HG03103 (cell line): ENCODE measurements around the gene PMM2.
"Not testable (repeated sequence)": the region's sequence is repeated elsewhere in the genome, so short reads cannot be mapped to it uniquely, and the experiment has no call there.

Experiments
- ATAC-seq: cut with Tn5 transposase; IDR thresholded peaks from one replicate; pipeline ENCODE4 v1.9.1; 2021; ENCODE audit warnings: low read depth; ENCODE audit not compliant: unreplicated experiment

Gene PMM2

DNA sequence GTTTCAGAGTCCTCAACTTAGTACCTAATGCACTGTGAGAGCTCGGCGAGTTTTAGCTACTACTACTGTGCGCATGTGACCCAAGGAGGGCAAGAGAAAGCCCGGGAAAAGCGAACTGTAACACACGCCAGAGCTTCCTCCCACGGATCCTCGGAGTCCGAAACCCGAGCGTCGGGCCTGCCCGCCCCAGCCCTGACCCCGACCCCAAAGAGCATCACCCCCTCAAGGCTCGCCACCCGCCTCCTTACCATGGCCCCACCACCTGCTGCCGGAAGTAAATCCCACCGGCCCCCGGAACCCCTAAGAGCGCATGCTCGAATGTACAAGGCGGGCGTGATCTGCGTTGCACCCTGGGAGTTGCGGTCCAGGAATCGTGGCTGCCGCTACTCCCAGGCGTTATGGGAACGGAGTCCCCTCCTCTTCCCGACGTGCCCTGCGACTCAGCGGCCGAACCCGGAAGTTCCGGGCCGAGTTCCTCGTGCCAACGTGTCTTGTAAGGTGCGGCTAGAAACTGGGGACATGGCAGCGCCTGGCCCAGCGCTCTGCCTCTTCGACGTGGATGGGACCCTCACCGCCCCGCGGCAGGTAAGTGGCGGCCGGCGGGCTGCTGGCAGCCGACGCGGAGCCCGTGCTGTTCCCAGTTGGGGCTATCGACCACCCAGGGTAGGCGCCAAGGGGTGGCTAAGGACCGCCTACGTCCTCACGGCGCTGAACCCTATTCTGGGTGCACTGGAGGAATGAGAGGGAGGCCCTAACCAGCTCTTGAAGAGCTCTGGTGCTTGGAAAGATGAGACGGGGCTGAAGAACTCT lies at the start of gene PMM2, which contains the start of gene TMEM186:
PMM2 (plus strand) TSS at position 476 of the 810 bp plus-strand sequence; CDS start at position 520, 44 bp downstream.
TMEM186 (minus strand) TSS at position 276 of the 810 bp plus-strand sequence; CDS start at position 251, 25 bp downstream.
- ATAC-seq = peak; percentile 87

GRCh38 chr16:8748944-8749343 lies 48.7 kb upstream of the PMM2 start:
- ATAC-seq = not testable (repeated sequence)

GRCh38 chr16:8751481-8752311 lies 45.9 kb upstream of the PMM2 start:
- no peak for ATAC-seq

DNA sequence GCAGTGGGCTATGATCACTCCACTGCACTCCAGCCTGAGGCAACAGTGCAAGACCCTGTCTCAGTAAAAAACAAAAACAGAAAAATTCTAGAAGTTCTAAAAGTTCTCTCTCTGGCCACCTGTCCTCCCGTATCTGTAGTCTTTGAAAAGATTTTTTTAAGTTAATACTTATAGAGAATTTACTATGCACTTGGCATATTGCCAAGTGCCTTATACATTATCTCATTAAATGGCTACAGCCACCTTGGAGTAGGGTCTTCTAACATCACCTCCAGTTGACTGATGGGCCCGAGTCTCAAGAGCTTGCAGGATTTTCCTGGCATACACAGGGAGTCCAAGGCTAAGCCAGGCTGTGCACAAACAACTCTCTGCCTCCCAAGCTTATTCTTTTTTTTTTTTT lies 44.9 kb upstream of the PMM2 start:
- ATAC-seq = no peak

DNA sequence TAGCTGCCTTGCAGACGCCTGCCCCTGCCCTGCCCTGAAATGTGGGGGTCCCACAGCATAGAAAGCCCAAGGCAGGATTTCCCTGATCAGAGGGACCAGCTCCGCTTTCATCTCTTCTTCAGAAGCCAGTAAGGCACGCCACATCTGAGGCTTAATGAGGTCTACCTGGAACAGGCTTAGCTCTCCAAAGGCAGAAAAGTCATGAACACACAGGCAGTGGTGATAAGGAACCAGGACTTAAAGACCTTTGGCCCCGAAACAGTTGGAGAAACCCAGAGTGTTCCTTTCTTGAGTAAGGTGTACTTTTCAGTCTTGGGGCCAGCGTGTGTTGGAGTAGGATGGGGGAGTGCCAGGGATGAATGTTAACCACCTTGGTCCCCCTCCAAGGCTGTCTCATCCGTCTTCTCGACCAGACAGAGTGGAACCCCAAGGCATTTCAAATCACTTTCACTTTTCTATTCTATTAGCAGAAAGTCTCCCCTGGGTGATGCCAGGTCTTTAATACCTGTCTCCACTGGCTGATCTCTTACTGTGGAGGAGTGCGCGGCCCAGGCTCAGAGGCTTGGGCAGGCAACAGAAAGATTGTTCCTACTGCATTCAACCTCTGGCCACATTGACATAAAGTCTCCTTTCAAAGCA lies 44.1 kb upstream of the PMM2 start:
- no peak for ATAC-seq

GRCh38 chr16:8756755-8757154 lies 40.9 kb upstream of the PMM2 start:
- ATAC-seq = no peak

- no peak for ATAC-seq
Measured at GRCh38 chr16:8758022-8758421, 39.6 kb upstream of the PMM2 start.

DNA sequence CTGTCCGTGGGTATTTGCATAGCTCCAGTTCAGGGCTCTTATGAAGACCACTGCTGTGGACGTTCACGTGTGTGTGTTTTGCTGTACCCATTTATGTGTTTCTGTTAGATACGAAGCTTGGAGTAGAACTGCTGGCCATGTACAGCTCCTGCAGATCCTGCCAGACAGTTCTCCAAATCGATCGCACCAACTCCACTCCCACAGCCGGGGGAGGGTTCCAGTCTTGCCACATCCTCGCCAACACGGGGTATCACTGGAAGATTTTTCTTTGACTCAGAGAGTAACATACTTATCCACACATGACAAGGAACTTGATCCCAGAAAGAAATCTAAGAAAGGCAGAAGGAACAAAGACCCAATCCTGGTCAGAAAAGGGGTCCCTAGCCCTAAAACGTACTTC lies 37.6 kb upstream of the PMM2 start:
- ATAC-seq = no peak

GRCh38 chr16:8761078-8761477 lies 36.6 kb upstream of the PMM2 start:
- ATAC-seq = no peak

GRCh38 chr16:8762254-8762653 lies 35.4 kb upstream of the PMM2 start:
- no peak for ATAC-seq

DNA sequence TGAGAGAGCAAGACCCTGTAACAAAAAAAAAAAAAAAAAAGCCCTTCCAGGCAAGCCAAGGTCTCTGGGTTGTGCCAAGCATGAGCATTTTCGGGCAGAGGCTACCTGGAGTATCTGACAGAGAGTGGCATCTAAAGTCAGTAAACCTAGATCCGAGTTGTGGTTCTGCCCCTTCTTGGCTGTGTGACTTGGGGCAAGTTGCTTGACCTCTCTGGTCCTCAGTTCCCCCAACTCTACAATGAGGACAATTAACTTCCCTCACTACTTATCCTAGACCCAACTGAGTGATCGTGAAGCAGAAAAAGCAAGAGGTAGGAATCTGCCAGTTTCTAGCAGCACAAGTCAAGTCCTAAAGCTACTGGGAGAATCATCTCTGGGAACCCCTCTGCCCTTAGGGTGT lies 34.6 kb upstream of the PMM2 start:
- ATAC-seq = no peak

DNA sequence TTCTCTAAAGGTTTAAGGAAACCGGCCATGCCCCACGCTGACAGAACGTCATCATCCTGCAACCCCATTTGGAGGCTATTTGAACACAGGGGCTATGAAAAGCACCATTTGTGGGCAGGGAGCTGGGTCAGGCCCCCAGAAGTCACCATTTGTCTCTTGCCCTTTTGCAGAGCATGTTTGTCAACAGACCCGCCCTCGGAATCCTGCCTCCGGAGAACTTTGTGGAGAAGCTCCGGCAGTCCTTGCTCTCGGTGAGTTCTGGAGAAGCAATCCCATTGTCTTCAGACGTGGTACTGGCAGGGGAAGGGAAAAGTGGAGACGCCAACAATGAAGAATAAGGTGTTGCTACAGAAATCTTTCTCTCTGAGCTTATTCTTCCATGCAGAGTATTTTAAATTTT lies 33.7 kb upstream of the PMM2 start:
- ATAC-seq = no peak

DNA sequence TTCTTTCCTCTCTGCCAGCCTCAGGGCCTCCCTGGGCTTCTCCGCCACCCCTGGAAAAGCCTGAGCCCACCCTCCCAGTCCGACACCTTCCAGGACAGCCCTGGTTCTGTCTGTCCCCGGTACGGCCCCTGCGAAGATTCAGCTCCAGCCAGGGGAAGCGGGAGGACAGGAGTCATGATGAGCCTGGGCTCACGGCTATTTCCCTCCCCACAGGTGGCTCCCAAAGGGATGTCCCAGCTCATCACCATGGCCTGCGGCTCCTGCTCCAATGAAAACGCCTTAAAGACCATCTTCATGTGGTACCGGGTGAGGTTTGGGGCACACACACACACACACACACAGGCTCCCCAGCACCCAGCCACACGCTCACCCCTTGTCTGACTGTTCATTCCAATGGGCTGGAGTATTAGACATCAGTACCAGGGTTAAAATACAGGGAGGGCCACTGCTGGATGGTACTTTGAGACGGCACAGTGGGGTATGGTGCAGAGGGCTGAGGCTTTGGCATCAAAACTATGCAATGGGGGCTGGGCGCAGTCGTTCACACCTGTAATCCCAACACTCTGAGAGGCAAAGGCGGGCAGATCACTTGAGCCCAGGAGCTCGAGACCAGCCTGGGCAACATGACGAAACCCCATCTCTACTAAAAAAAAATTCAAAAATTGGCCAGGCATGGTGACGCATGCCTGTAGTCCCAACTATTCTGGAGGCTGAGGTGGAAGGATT lies 33.0 kb upstream of the PMM2 start:
- no peak for ATAC-seq

DNA sequence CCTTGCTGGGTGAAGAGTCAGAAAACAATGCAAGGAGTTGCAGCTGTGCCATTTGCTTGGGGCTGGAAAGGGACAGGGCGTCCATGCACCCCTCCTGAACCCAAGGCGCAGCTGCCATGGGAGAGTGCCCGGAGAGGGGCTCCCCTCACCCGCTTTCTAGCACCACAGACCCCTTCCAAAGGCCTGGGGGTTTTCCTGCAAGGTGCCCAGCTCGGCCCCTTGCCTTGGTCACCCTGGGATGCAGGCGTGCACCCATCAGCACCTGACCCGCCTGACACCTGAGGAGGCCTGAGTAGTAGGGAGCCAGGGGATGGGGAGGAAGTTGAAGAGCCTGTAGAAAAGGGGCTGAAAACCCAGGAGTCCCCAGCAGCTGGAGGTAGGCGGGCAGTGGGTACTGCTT lies 30.5 kb upstream of the PMM2 start:
- no peak for ATAC-seq

DNA sequence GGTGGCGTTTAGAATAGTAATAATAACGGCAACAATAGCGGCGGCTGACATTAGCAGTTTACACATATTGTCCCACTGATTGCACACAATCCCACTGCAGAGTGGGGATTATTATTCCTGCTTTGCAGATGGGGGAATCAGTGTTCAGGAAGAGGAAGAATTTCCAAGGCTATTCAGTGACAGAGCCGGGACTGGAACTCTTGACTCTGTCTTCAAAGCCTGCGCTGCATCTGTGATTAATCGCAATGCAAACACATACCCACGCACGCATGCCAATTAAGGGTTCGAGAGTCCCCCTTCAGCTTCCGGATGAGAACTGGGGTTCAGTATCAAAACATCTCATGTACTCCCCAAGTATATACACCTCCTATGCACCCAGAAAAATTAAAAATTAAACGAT lies 29.4 kb upstream of the PMM2 start:
- no peak for ATAC-seq

- no peak for ATAC-seq
Measured at GRCh38 chr16:8768692-8769091, 28.9 kb upstream of the PMM2 start.

DNA sequence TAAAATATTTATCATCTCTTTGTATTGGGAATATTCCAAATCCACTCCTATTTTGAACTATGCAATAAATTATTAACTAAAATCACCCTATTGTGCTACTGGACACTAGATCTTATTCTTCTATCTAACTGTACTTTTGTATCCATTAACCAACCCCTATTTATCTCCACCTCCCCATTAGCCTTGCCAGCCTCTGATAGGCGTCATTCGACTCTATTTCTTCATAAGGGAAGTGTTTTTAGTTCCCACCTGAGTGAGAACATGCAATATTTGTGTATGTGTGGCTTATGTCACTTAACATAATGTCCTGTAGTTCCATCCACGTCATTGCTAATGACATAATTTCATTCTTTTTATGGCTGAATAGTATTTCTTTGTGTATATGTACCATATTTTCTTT lies 24.1 kb upstream of the PMM2 start:
- ATAC-seq = no peak

GRCh38 chr16:8774208-8774607 lies 23.4 kb upstream of the PMM2 start:
- ATAC-seq = no peak

GRCh38 chr16:8775359-8775758 lies 22.3 kb upstream of the PMM2 start:
- no peak for ATAC-seq

- no peak for ATAC-seq
Measured at GRCh38 chr16:8776129-8776584, 21.5 kb upstream of the PMM2 start.
